Hepatocyte (in vitro differentiated cells): ENCODE data around the gene ZNF860. TPM values are rescaled to one million over a fixed set of nuclear protein-coding genes. Genes with fewer than 3 reads are reported as not detected.

Experiments used
- polyA plus RNA-seq: library from polyadenylated mRNA; unstranded; fragments of >200 nt; fragmentation: Nextera tagmentation; extraction: Ambion mirVana; gene quantifications from 2 replicates; pipeline ENCODE4 v1.2.1, GENCODE V29; 2016
- small RNA-seq: library from RNA; depleted of rRNA; stranded (forward); fragments of <200 nt; gene quantifications from one replicate; pipeline ENCODE3, GENCODE V24; 2014
- total RNA-seq: library from RNA; depleted of rRNA; stranded (reverse); fragments of >200 nt; gene quantifications from 2 replicates; pipeline ENCODE4 v1.2.3, GENCODE V29; 2014

ZNF860 gene
- total and polyA plus RNA-seq, 2 experiments from 2014 or later, result 0.80 to 1.3 TPM

Small RNA genes lying within 50 kb of the gene (small RNA-seq; reads per million reads assigned to genes)
- gene RF00402, result not detected

Other genes starting within 250 kb of the ZNF860 start
- 22.3 and 32.8 TPM in 2 replicates for gene OSBPL10, start 488 bp upstream of the ZNF860 start, total RNA-seq
- gene OSBPL10, start 488 bp upstream of the ZNF860 start, polyA plus RNA-seq, result 18.2 and 32.1 TPM in 2 replicates
- 15.2 and 21.9 TPM in 2 replicates for gene GPD1L, start 124.9 kb downstream of the ZNF860 start, total RNA-seq
- gene GPD1L, start 124.9 kb downstream of the ZNF860 start, polyA plus RNA-seq, result 6.8 and 7.5 TPM in 2 replicates